Lower leg skin (tissue), 4 donors: ENCODE results near the gene MT1B. TPM values are rescaled to one million over a fixed set of nuclear protein-coding genes. Genes with fewer than 3 reads are reported as not detected.

Experiments
- DNase-seq, 2 donors: peaks; one replicate each; pipeline ENCODE4 v3.0.0-alpha.2; 2019; ENCODE audit warnings: low spot score in 2 of 2
- H3K4me3 ChIP-seq: fragments of 200-600 bp; sonication (generic); 2 replicates; pipeline ENCODE4 v1.5.1; 2017; ENCODE audit warnings: mild to moderate bottlenecking, low read depth; ENCODE audit not compliant: poor library complexity, severe bottlenecking
- CTCF ChIP-seq, 3 donors: fragments of 450-650 bp; IDR thresholded peaks; one replicate each; pipeline ENCODE4 v1.5.1; 2016; ENCODE audit warnings: antibody characterized with exemption in 3 of 3, mild to moderate bottlenecking in 3 of 3, moderate library complexity in 2 of 3
- POLR2A ChIP-seq, 2 donors: fragments of 450-650 bp; IDR thresholded peaks; one replicate each; pipeline ENCODE4 v1.6.1; 2016 to 2017; ENCODE audit warnings: antibody characterized with exemption in 2 of 2, mild to moderate bottlenecking in 1 of 2, moderate library complexity in 1 of 2
- WGBS, 2 donors: methylation state at CpG; one replicate each; pipeline ENCODE4 v1.1.5; 2018; 5-methylcytosine and 5-hydroxymethylcytosine counted together
- intact Hi-C: fragments of 100-400 bp; cut with DNase I; formaldehyde crosslinking; loops from one replicate; pipeline ENCODE4 v1.15.0; 2023; ENCODE audit warnings: low total_unique reads
- total RNA-seq, 4 donors: library from RNA; depleted of rRNA; stranded (reverse); fragments of >200 nt; gene quantifications; one replicate each; pipeline ENCODE4 v1.1.0, GENCODE V29; 2016

The MT1B gene
- total RNA-seq, 4 donors from 2014 or later = not detected

- H3K4me3 ChIP-seq = no peak overlapping the region
- no peak for DNase-seq
- TF ChIP-seq CTCF (IDR thresholded peaks at IDR 0.05) (no peak), POLR2A (IDR thresholded peaks at IDR 0.05) (no peak)
- 32 to 54% methylated on average over 7 of the region's 7 CpGs for WGBS, 2 donors
- intact Hi-C loops = no loop called here
Measured at GRCh38 chr16:56633535-56633934, 18.2 kb upstream of the MT1B start.

- DNase-seq = no peak
- intact Hi-C loops = no loop called here
- H3K4me3 ChIP-seq = no peak overlapping the region
- WGBS, 2 donors = 68 to 79% methylated on average over 40 to 47 of the region's 47 CpGs
- TF ChIP-seq CTCF (IDR thresholded peaks at IDR 0.05) (no peak), POLR2A (IDR thresholded peaks at IDR 0.05) (no peak)
Measured at GRCh38 chr16:56634715-56635440, 16.8 kb upstream of the MT1B start.

- H3K4me3 ChIP-seq = no peak overlapping the region
- intact Hi-C loops = no loop called here
- DNase-seq = no peak
- TF ChIP-seq CTCF (IDR thresholded peaks at IDR 0.05) (no peak), POLR2A (IDR thresholded peaks at IDR 0.05) (no peak)
- WGBS, 2 donors = 63 to 67% methylated on average over 29 to 31 of the region's 40 CpGs
Measured at GRCh38 chr16:56635441-56635967, 16.2 kb upstream of the MT1B start.

- 75 to 76% methylated on average over 9 of the region's 9 CpGs for WGBS, 2 donors
- intact Hi-C loops = no loop called here
- no peak for DNase-seq
- H3K4me3 ChIP-seq = no peak overlapping the region
- TF ChIP-seq POLR2A (IDR thresholded peaks at IDR 0.05) = no peak
- TF ChIP-seq CTCF (IDR thresholded peaks at IDR 0.05) = no peak
Measured at GRCh38 chr16:56636616-56637413, 14.9 kb upstream of the MT1B start.

- H3K4me3 ChIP-seq = no peak within 1 kb of the TSS
- 21 to 25% methylated on average over 63 to 66 of the region's 68 CpGs for WGBS, 2 donors
- TF ChIP-seq POLR2A (IDR thresholded peaks at IDR 0.05) = no peak
- TF ChIP-seq CTCF (IDR thresholded peaks at IDR 0.05) = no peak
- intact Hi-C loops = no loop called here
- peak; percentile 74 to 97 for DNase-seq
Measured at GRCh38 chr16:56637814-56638750, 13.6 kb upstream of the MT1B start, which contains the start of gene MT1A. TSS of gene MT1A (plus strand) at chr16:56638666. CDS start at chr16:56638739, 73 bp downstream.
